ENCODE data around the gene STAU1. TPM values are rescaled to one million over a fixed set of nuclear protein-coding genes. Genes with fewer than 3 reads are reported as not detected.

STAU1 gene
- total and polyA plus RNA-seq, 2 of the 13 experiments (the other 11 are each of a cell fraction or from before 2014, with no cell fraction given): 119 to 133 TPM

GRCh38 chr20:49103647-49104364, 84.3 kb downstream of the STAU1 start (continued):
- 0 out of 2 replicates have a peak, but pooled peaks have one; percentile 80 for TF ChIP-seq FOXO4 (CRISPR knock-in tag; conservative IDR thresholded peaks at IDR 0.05)

GRCh38 chr20:49103019-49103418, 85.1 kb downstream of the STAU1 start:
- no peaks in the 10 kb centered on the region for H3K4me1 ChIP-seq (ENCODE audit: insufficient read depth, low read length)
- no peaks in the 10 kb centered on the region for H3K79me2 ChIP-seq (ENCODE audit: insufficient read depth, low read length)
- H2AFZ ChIP-seq (ENCODE audit: low read length): no peak overlapping the region
- FAIRE-seq (no peak), ATAC-seq (peak; percentile 13), DNase-seq (ENCODE audit: low spot score) (no peak)
- no peak overlapping the region for H3K4me2 ChIP-seq (ENCODE audit: low read depth, low read length)
- intact Hi-C loops (cut with micrococcal nuclease; ENCODE audit: unreplicated experiment): no loop called here
- WGBS (ENCODE audit: low lambda C conversion rate): 98% methylated on average over 4 of the region's 4 CpGs
- no peaks in the 10 kb centered on the region for H3K9me3 ChIP-seq (ENCODE audit: low read length)
- in situ Hi-C loops (cut with HindIII; ENCODE audit: extremely low pct_ligation_motif_present, low pct_unique_long_range_greater_than_20kb): no loop called here
- H3K27me3 ChIP-seq (ENCODE audit: control insufficient read depth in 1 of 2, insufficient read depth in 2 of 2, low read length in 2 of 2): no peaks in the 10 kb centered on the region
- H3K4me3 ChIP-seq (replicated peaks in 1 of 3; ENCODE audit: insufficient read depth in 1 of 3, low read depth in 2 of 3, low read length in 3 of 3): no peak overlapping the region
- no peak overlapping the region for H3K27ac ChIP-seq (ENCODE audit: extremely low read length, insufficient read depth, low read length)
- no peaks in the 10 kb centered on the region for H4K20me1 ChIP-seq (ENCODE audit: insufficient read depth, low read length)
- ChIA-PET CTCF (ENCODE audit: low intra/inter-chr PET ratio, low total read pairs) (no interaction called here), POLR2A (no interaction called here)
- H3K36me3 ChIP-seq (replicated peaks in 1 of 2; ENCODE audit: control insufficient read depth in 1 of 2, insufficient read depth in 2 of 2, low read length in 2 of 2): peaks cover 16 to 59% of the 10 kb centered on the region in 2 experiments
- BruUV-seq (replicated peaks): TSS peak; percentile 21
- no peak overlapping the region for H3K9ac ChIP-seq (ENCODE audit: insufficient read depth, low read depth, low read length)
- TF ChIP-seq, protein P1, sequence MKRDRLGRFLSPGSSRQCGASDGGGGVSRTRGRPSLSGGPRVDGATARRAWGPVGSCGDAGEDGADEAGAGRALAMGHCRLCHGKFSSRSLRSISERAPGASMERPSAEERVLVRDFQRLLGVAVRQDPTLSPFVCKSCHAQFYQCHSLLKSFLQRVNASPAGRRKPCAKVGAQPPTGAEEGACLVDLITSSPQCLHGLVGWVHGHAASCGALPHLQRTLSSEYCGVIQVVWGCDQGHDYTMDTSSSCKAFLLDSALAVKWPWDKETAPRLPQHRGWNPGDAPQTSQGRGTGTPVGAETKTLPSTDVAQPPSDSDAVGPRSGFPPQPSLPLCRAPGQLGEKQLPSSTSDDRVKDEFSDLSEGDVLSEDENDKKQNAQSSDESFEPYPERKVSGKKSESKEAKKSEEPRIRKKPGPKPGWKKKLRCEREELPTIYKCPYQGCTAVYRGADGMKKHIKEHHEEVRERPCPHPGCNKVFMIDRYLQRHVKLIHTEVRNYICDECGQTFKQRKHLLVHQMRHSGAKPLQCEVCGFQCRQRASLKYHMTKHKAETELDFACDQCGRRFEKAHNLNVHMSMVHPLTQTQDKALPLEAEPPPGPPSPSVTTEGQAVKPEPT (CRISPR knock-in tag; IDR thresholded peaks at IDR 0.05; ENCODE audit: low read depth): no peak
- TF ChIP-seq ZNF768 (CRISPR knock-in tag; IDR thresholded peaks at IDR 0.05) (peak; percentile 47; the same call in 1 of the 2 replicates), ZNF704 (CRISPR knock-in tag; IDR thresholded peaks at IDR 0.05; ENCODE audit: borderline replicate concordance) (no peak), ZBTB38 (CRISPR knock-in tag; IDR thresholded peaks at IDR 0.05) (peak; percentile 82), ZNF496 (CRISPR knock-in tag; IDR thresholded peaks at IDR 0.05; ENCODE audit: insufficient replicate concordance) (no peak), ZNF543 (CRISPR knock-in tag; IDR thresholded peaks at IDR 0.05) (no peak), HOXA7 (CRISPR knock-in tag; IDR thresholded peaks at IDR 0.05) (no peak), KLF15 (CRISPR knock-in tag; IDR thresholded peaks at IDR 0.05; ENCODE audit: borderline replicate concordance) (no peak), ZBTB1 (CRISPR knock-in tag; IDR thresholded peaks at IDR 0.05; ENCODE audit: borderline replicate concordance) (no peak), ZNF263 (CRISPR knock-in tag; IDR thresholded peaks at IDR 0.05) (no peak), POLR2G (IDR thresholded peaks at IDR 0.05; ENCODE audit: low read depth, low read length) (peak; percentile 58; the same call in 1 of the 2 replicates), ZC3H13 (CRISPR knock-in tag; IDR thresholded peaks at IDR 0.05) (no peak), TSC22D2 (CRISPR knock-in tag; IDR thresholded peaks at IDR 0.05; ENCODE audit: borderline replicate concordance) (no peak), RARA (CRISPR knock-in tag; IDR thresholded peaks at IDR 0.05) (no peak), NR3C1 (CRISPR knock-in tag; IDR thresholded peaks at IDR 0.05) (no peak)
- TF ChIP-seq, protein P2, sequence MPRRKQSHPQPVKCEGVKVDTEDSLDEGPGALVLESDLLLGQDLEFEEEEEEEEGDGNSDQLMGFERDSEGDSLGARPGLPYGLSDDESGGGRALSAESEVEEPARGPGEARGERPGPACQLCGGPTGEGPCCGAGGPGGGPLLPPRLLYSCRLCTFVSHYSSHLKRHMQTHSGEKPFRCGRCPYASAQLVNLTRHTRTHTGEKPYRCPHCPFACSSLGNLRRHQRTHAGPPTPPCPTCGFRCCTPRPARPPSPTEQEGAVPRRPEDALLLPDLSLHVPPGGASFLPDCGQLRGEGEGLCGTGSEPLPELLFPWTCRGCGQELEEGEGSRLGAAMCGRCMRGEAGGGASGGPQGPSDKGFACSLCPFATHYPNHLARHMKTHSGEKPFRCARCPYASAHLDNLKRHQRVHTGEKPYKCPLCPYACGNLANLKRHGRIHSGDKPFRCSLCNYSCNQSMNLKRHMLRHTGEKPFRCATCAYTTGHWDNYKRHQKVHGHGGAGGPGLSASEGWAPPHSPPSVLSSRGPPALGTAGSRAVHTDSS (CRISPR knock-in tag; conservative IDR thresholded peaks at IDR 0.05): no peak
